ENCODE results near the gene CACNB2. TPM values are rescaled to one million over a fixed set of nuclear protein-coding genes. Genes with fewer than 3 reads are reported as not detected.
"Not testable (repeated sequence)": the region's sequence is repeated elsewhere in the genome, so short reads cannot be mapped to it uniquely, and the experiment has no call there.

CACNB2 gene
- total RNA-seq, 1 experiment from 2014 or later: not detected

- no peaks in the 10 kb centered on the region for H3K4me1 ChIP-seq (ENCODE audit: control insufficient read depth, insufficient read depth, low read length)
- no peak overlapping the region for H3K4me3 ChIP-seq (ENCODE audit: low read depth in 2 of 2, low read length in 2 of 2)
- ATAC-seq (no peak), DNase-seq (ENCODE audit: low read depth, low spot score) (no peak)
- intact Hi-C loops (cut with micrococcal nuclease; ENCODE audit: unreplicated experiment) (no loop called here), in situ Hi-C loops (cut with HindIII; ENCODE audit: low pct_unique_long_range_greater_than_20kb, low sequenced_read_pairs) (no loop called here)
- no peaks in the 10 kb centered on the region for H3K36me3 ChIP-seq (ENCODE audit: control insufficient read depth, insufficient read depth, low read length)
- CTCF ChIA-PET: no interaction called here
- no peak overlapping the region for H3K27ac ChIP-seq (ENCODE audit: low read length)
- POLR2A ChIA-PET: no interaction called here
- TF ChIP-seq SIN3A (IDR thresholded peaks at IDR 0.05; ENCODE audit: borderline replicate concordance, insufficient read depth, low read depth, low read length) (no peak), REST (IDR thresholded peaks at IDR 0.05; ENCODE audit: insufficient read depth in 1 of 2, low read depth in 2 of 2, low read length in 1 of 2) (no peak), POLR2AphosphoS5 (IDR thresholded peaks at IDR 0.05; ENCODE audit: low read depth, low read length) (no peak), CTCF (IDR thresholded peaks at IDR 0.05) (no peak), TCF7L2 (IDR thresholded peaks at IDR 0.05; ENCODE audit: low read depth, low read length) (no peak)
- H3K9me3 ChIP-seq (ENCODE audit: control insufficient read depth, insufficient read depth, low read depth, low read length): no peaks in the 10 kb centered on the region
- no TSS peak for BruUV-seq (replicated peaks)
- H3K27me3 ChIP-seq (ENCODE audit: control insufficient read depth, insufficient read depth, low read length): no peaks in the 10 kb centered on the region
These were observed 299.4 kb downstream of the CACNB2 start for GRCh38 chr10:18439601-18440000.

GRCh38 chr10:18445635-18446034 lies 305.4 kb downstream of the CACNB2 start:
- in situ Hi-C loops (cut with HindIII; ENCODE audit: low pct_unique_long_range_greater_than_20kb, low sequenced_read_pairs); H3K36me3 ChIP-seq (ENCODE audit: control insufficient read depth, insufficient read depth, low read length); H3K27ac ChIP-seq (ENCODE audit: low read length); intact Hi-C loops (cut with micrococcal nuclease; ENCODE audit: unreplicated experiment); BruUV-seq (replicated peaks); H3K27me3 ChIP-seq (ENCODE audit: control insufficient read depth, insufficient read depth, low read length); H3K9me3 ChIP-seq (ENCODE audit: control insufficient read depth, insufficient read depth, low read depth, low read length); H3K4me3 ChIP-seq (ENCODE audit: low read depth in 2 of 2, low read length in 2 of 2); POLR2A ChIA-PET; CTCF ChIA-PET; DNase-seq (ENCODE audit: low read depth, low spot score); H3K4me1 ChIP-seq (ENCODE audit: control insufficient read depth, insufficient read depth, low read length); ATAC-seq: not testable (repeated sequence)

GRCh38 chr10:18446205-18446604 lies 306.0 kb downstream of the CACNB2 start:
- intact Hi-C loops (cut with micrococcal nuclease; ENCODE audit: unreplicated experiment) (no loop called here), in situ Hi-C loops (cut with HindIII; ENCODE audit: low pct_unique_long_range_greater_than_20kb, low sequenced_read_pairs) (no loop called here)
- Histone ChIP-seq H3K4me3 (ENCODE audit: low read depth in 2 of 2, low read length in 2 of 2) (no peak overlapping the region), H3K27me3 (ENCODE audit: control insufficient read depth, insufficient read depth, low read length) (0 out of 2 replicates have a peak, but pooled peaks cover 2% of the 10 kb centered on the region), H3K4me1 (ENCODE audit: control insufficient read depth, insufficient read depth, low read length) (no peaks in the 10 kb centered on the region), H3K9me3 (ENCODE audit: control insufficient read depth, insufficient read depth, low read depth, low read length) (no peaks in the 10 kb centered on the region), H3K36me3 (ENCODE audit: control insufficient read depth, insufficient read depth, low read length) (no peaks in the 10 kb centered on the region), H3K27ac (ENCODE audit: low read length) (no peak overlapping the region)
- POLR2A ChIA-PET: no interaction called here
- CTCF ChIA-PET: no interaction called here
- BruUV-seq (replicated peaks): no TSS peak
- no peak for DNase-seq (ENCODE audit: low read depth, low spot score)
- no peak for ATAC-seq
- TF ChIP-seq SIN3A (IDR thresholded peaks at IDR 0.05; ENCODE audit: borderline replicate concordance, insufficient read depth, low read depth, low read length): no peak
- TF ChIP-seq POLR2AphosphoS5 (IDR thresholded peaks at IDR 0.05; ENCODE audit: low read depth, low read length): no peak
- TF ChIP-seq REST (IDR thresholded peaks at IDR 0.05; ENCODE audit: insufficient read depth in 1 of 2, low read depth in 2 of 2, low read length in 1 of 2): no peak
- no peak for TF ChIP-seq CTCF (IDR thresholded peaks at IDR 0.05)
- no peak for TF ChIP-seq TCF7L2 (IDR thresholded peaks at IDR 0.05; ENCODE audit: low read depth, low read length)

All from Panc1 (cell line).